Muscle of leg (tissue), 11 donors: ENCODE results near the gene GRK2. TPM values are rescaled to one million over a fixed set of nuclear protein-coding genes. Genes with fewer than 3 reads are reported as not detected.
"Not testable (repeated sequence)": the region's sequence is repeated elsewhere in the genome, so short reads cannot be mapped to it uniquely, and the experiment has no call there.

Experiments used
- DNase-seq: peaks from one replicate; pipeline ENCODE4 v3.0.0; 2013
- H3K27ac ChIP-seq: one replicate; pipeline ENCODE4 v1.5.1; 2013; ENCODE audit warnings: mild to moderate bottlenecking, low read length, control low read depth
- H3K27me3 ChIP-seq: one replicate; pipeline ENCODE4 v1.6.1; 2013; ENCODE audit warnings: low read length; ENCODE audit not compliant: control insufficient read depth, insufficient read depth
- H3K36me3 ChIP-seq: one replicate; pipeline ENCODE4 v1.6.1; 2013; ENCODE audit warnings: low read length; ENCODE audit not compliant: control insufficient read depth, insufficient read depth
- H3K4me1 ChIP-seq: one replicate; pipeline ENCODE4 v1.6.1; 2013; ENCODE audit warnings: low read length; ENCODE audit not compliant: control insufficient read depth, insufficient read depth
- H3K4me3 ChIP-seq: one replicate; pipeline ENCODE4 v1.5.1; 2013; ENCODE audit warnings: low read length, control low read depth
- H3K9me3 ChIP-seq: replicated peaks from 2 replicates; pipeline ENCODE4 v1.6.1; 2013; ENCODE audit warnings: low read depth, low read length; ENCODE audit not compliant: control insufficient read depth
- WGBS: methylation state at CpG from one replicate; pipeline ENCODE4 v1.1.5; 2013; ENCODE audit warnings: missing lambda C conversion rate; ENCODE audit not compliant: insufficient coverage; 5-methylcytosine and 5-hydroxymethylcytosine counted together
- polyA plus RNA-seq, 8 donors: library from polyadenylated mRNA; unstranded; fragments of 120-200 nt; gene quantifications; one replicate each; pipeline versions ENCODE4 v1.2.1 to v1.2.3, GENCODE V29; 2013; ENCODE audit warnings: inconsistent platforms in 1 of 8, low replicate concordance in 1 of 8; ENCODE audit not compliant: insufficient read length in 8 of 8, insufficient read depth in 1 of 8
- total RNA-seq: library from RNA; stranded (reverse); fragments of 120-200 nt; gene quantifications from one replicate; pipeline ENCODE4 v1.2.4, GENCODE V29; 2013

GRK2 gene
- total and polyA plus RNA-seq, 9 donors: 31.7 to 62.9 (median 58.3) TPM

GRCh38 chr11:67315325-67315909 lies 49.1 kb downstream of the GRK2 start:
- Histone ChIP-seq H3K27me3 (no peaks in the 10 kb centered on the region), H3K4me3 (no peak overlapping the region), H3K27ac (no peak overlapping the region), H3K4me1 (peaks cover 7% of the 10 kb centered on the region), H3K9me3 (no peaks in the 10 kb centered on the region), H3K36me3 (peaks cover 4% of the 10 kb centered on the region)
- whole genome bisulfite sequencing: 92% methylated on average over 2 of the region's 9 CpGs
- DNase-seq: no peak

- DNase-seq: no peak
- H3K4me1 ChIP-seq: peaks cover 7% of the 10 kb centered on the region
- H3K9me3 ChIP-seq: no peaks in the 10 kb centered on the region
These were observed 50.6 kb downstream of the GRK2 start for GRCh38 chr11:67316882-67317204.

GRCh38 chr11:67317205-67317887 lies 51.1 kb downstream of the GRK2 start:
- peak overlapping the region; percentile 92 for H3K4me3 ChIP-seq
- peaks cover 7% of the 10 kb centered on the region for H3K4me1 ChIP-seq
- H3K27me3 ChIP-seq: no peaks in the 10 kb centered on the region
- peak overlapping the region; percentile 97 for H3K27ac ChIP-seq
- H3K36me3 ChIP-seq: no peaks in the 10 kb centered on the region
- under 1% methylated on average over 53 of the region's 55 CpGs for WGBS
- DNase-seq: peak; percentile 98
- no peaks in the 10 kb centered on the region for H3K9me3 ChIP-seq

More at GRCh38 chr11:67316882-67317204, 50.6 kb downstream of the GRK2 start:
- peak overlapping the region; percentile 92 for H3K4me3 ChIP-seq
- no peaks in the 10 kb centered on the region for H3K27me3 ChIP-seq
- no peaks in the 10 kb centered on the region for H3K36me3 ChIP-seq
- 0% methylated on average over 1 of the region's 10 CpGs for WGBS
- H3K27ac ChIP-seq: peak overlapping the region; percentile 97

GRCh38 chr11:67317888-67318555 lies 51.7 kb downstream of the GRK2 start:
- WGBS: under 1% methylated on average over 47 of the region's 53 CpGs
- Histone ChIP-seq H3K36me3 (no peaks in the 10 kb centered on the region), H3K9me3 (no peaks in the 10 kb centered on the region), H3K4me1 (peaks cover 7% of the 10 kb centered on the region), H3K27ac (peak overlapping the region; percentile 97), H3K27me3 (no peaks in the 10 kb centered on the region), H3K4me3 (peak overlapping the region; percentile 92)
- DNase-seq: no peak

GRCh38 chr11:67318876-67319275 lies 52.6 kb downstream of the GRK2 start:
- H3K27me3 ChIP-seq, H3K4me1 ChIP-seq, H3K27ac ChIP-seq, DNase-seq, H3K4me3 ChIP-seq, H3K36me3 ChIP-seq, H3K9me3 ChIP-seq: not testable (repeated sequence)
- WGBS: 78% methylated on average over 6 of the region's 12 CpGs

GRCh38 chr11:67320011-67320410 lies 53.7 kb downstream of the GRK2 start:
- no peak for DNase-seq
- H3K4me1 ChIP-seq: peaks cover 7% of the 10 kb centered on the region
- WGBS: 71% methylated on average over 3 of the region's 3 CpGs
- no peak overlapping the region for H3K27ac ChIP-seq
- H3K36me3 ChIP-seq: no peaks in the 10 kb centered on the region
- H3K4me3 ChIP-seq: no peak overlapping the region
- no peaks in the 10 kb centered on the region for H3K9me3 ChIP-seq
- no peaks in the 10 kb centered on the region for H3K27me3 ChIP-seq

- no peaks in the 10 kb centered on the region for H3K36me3 ChIP-seq
- DNase-seq: no peak
- H3K4me3 ChIP-seq: no peak overlapping the region
- no peaks in the 10 kb centered on the region for H3K27me3 ChIP-seq
- H3K4me1 ChIP-seq: peaks cover 7% of the 10 kb centered on the region
- WGBS: no CpG with 5 or more reads among the region's 2 CpGs
- H3K9me3 ChIP-seq: no peaks in the 10 kb centered on the region
- H3K27ac ChIP-seq: no peak overlapping the region
These were observed 54.4 kb downstream of the GRK2 start for GRCh38 chr11:67320691-67321090.

- WGBS: 86% methylated on average over 1 of the region's 6 CpGs
- H3K36me3 ChIP-seq: no peaks in the 10 kb centered on the region
These were observed 55.1 kb downstream of the GRK2 start for GRCh38 chr11:67321313-67321871.

GRCh38 chr11:67322049-67322448 lies 55.8 kb downstream of the GRK2 start:
- H3K27ac ChIP-seq: no peak overlapping the region
- H3K4me1 ChIP-seq: peaks cover 7% of the 10 kb centered on the region
- no peaks in the 10 kb centered on the region for H3K27me3 ChIP-seq
- no peak overlapping the region for H3K4me3 ChIP-seq
- DNase-seq: no peak
- H3K9me3 ChIP-seq: no peaks in the 10 kb centered on the region
- H3K36me3 ChIP-seq: no peaks in the 10 kb centered on the region
- WGBS: 83% methylated on average over 2 of the region's 3 CpGs

More at GRCh38 chr11:67321313-67321871, 55.1 kb downstream of the GRK2 start:
- H3K4me1 ChIP-seq: peaks cover 7% of the 10 kb centered on the region
- H3K9me3 ChIP-seq: no peaks in the 10 kb centered on the region
- DNase-seq: no peak
- H3K27me3 ChIP-seq: no peaks in the 10 kb centered on the region
- no peak overlapping the region for H3K4me3 ChIP-seq
- H3K27ac ChIP-seq: no peak overlapping the region

GRCh38 chr11:67323526-67323925 lies 57.3 kb downstream of the GRK2 start:
- H3K36me3 ChIP-seq: no peaks in the 10 kb centered on the region
- no peak overlapping the region for H3K27ac ChIP-seq
- H3K4me1 ChIP-seq: peaks cover 1% of the 10 kb centered on the region
- DNase-seq: no peak
- H3K4me3 ChIP-seq: no peak overlapping the region
- no peaks in the 10 kb centered on the region for H3K27me3 ChIP-seq
- no peaks in the 10 kb centered on the region for H3K9me3 ChIP-seq
- 79% methylated on average over 7 of the region's 7 CpGs for WGBS
